Measurements from ENCODE around the gene ADH1C. TPM values are rescaled to one million over a fixed set of nuclear protein-coding genes. Genes with fewer than 3 reads are reported as not detected.

ADH1C gene
- total RNA-seq, 1 donor from 2014 or later: 8.2 TPM

DNA sequence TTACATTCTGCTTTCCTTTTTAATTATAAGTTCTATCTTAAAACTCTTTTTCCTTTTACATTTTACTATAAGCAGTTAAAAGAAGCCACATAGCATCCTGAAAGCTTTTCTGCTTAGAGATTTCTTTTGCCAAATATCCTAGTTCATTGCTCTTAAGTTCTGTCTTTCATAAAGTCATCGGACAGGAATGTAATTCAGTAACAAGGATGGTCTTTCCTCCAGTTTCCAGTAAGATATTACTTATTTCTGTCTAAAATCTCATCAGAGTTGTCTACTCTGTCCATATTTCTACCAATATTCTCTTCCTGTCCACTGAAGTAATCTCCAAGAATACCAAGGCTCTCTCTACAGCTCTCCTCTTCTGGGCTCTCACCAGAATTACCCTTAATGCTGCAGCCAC lies 37.5 kb upstream of the ADH1C start:
- no peaks in the 10 kb centered on the region for H3K36me3 ChIP-seq
- H3K4me1 ChIP-seq: no peaks in the 10 kb centered on the region
- no peaks in the 10 kb centered on the region for H3K27me3 ChIP-seq (ENCODE audit: low read depth)
- intact Hi-C loops (cut with DNase I): no loop called here
- peaks cover 8% of the 10 kb centered on the region for H3K9me3 ChIP-seq
- DNase-seq (no peak), ATAC-seq (no peak)
- no peak overlapping the region for H3K4me3 ChIP-seq
- H3K27ac ChIP-seq: peak overlapping the region; percentile 33
- TF ChIP-seq CTCF (IDR thresholded peaks at IDR 0.05): no peak

GRCh38 chr4:99389606-99390005 lies 37.1 kb upstream of the ADH1C start:
- DNase-seq (no peak), ATAC-seq (peak in 1 of 2 donors; percentile 18)
- peaks cover 8% of the 10 kb centered on the region for H3K9me3 ChIP-seq
- intact Hi-C loops (cut with DNase I): no loop called here
- peak overlapping the region; percentile 33 for H3K27ac ChIP-seq
- H3K36me3 ChIP-seq: no peaks in the 10 kb centered on the region
- H3K4me1 ChIP-seq: no peaks in the 10 kb centered on the region
- TF ChIP-seq CTCF (IDR thresholded peaks at IDR 0.05): no peak
- no peak overlapping the region for H3K4me3 ChIP-seq
- H3K27me3 ChIP-seq (ENCODE audit: low read depth): no peaks in the 10 kb centered on the region

GRCh38 chr4:99383833-99384392 lies 31.4 kb upstream of the ADH1C start:
- H3K4me3 ChIP-seq: no peak overlapping the region
- peak overlapping the region; percentile 73 for H3K27ac ChIP-seq
- peaks cover 8% of the 10 kb centered on the region for H3K9me3 ChIP-seq
- intact Hi-C loops (cut with DNase I): no loop called here
- DNase-seq: no peak
- ATAC-seq: peak; percentile 67 to 71
- no peak for TF ChIP-seq CTCF (IDR thresholded peaks at IDR 0.05)
- H3K27me3 ChIP-seq (ENCODE audit: low read depth): no peaks in the 10 kb centered on the region
- no peaks in the 10 kb centered on the region for H3K36me3 ChIP-seq
- no peaks in the 10 kb centered on the region for H3K4me1 ChIP-seq

DNA sequence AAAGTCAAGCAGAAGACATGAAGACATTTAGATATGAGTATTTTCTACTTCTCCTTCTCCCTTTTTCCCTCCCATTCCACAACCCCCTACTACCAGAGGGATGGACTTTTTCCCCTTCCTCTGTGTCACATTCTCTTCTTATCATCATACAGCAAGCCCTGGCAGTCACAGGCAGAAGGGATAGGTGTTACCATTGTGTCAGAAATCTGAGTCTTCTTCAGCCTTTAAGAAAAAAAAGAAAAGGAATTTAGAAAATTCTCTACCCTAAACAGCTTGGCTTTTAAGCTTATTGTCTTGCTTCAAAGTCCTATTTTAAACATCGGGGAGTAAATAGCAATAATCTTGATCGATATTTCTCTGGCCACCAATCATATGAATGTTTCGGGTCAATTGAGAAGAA lies 30.9 kb upstream of the ADH1C start:
- H3K27me3 ChIP-seq (ENCODE audit: low read depth): no peaks in the 10 kb centered on the region
- H3K9me3 ChIP-seq: peaks cover 4% of the 10 kb centered on the region
- no peaks in the 10 kb centered on the region for H3K4me1 ChIP-seq
- ATAC-seq (peak in 1 of 2 donors; percentile 23), DNase-seq (no peak)
- H3K36me3 ChIP-seq: no peaks in the 10 kb centered on the region
- H3K4me3 ChIP-seq: no peak overlapping the region
- intact Hi-C loops (cut with DNase I): no loop called here
- TF ChIP-seq CTCF (IDR thresholded peaks at IDR 0.05): no peak
- peak overlapping the region; percentile 73 for H3K27ac ChIP-seq

GRCh38 chr4:99382745-99383360 lies 30.3 kb upstream of the ADH1C start:
- intact Hi-C loops (cut with DNase I): no loop called here
- Histone ChIP-seq H3K36me3 (no peaks in the 10 kb centered on the region), H3K27me3 (ENCODE audit: low read depth) (no peaks in the 10 kb centered on the region), H3K4me1 (no peaks in the 10 kb centered on the region), H3K27ac (peak overlapping the region; percentile 73), H3K9me3 (peaks cover 4% of the 10 kb centered on the region), H3K4me3 (no peak overlapping the region)
- DNase-seq: no peak
- no peak for TF ChIP-seq CTCF (IDR thresholded peaks at IDR 0.05)
- peak in 1 of 2 donors; percentile 11 for ATAC-seq
